ENCODE measurements around the gene SUPT6H. TPM values are rescaled to one million over a fixed set of nuclear protein-coding genes. Genes with fewer than 3 reads are reported as not detected.

Gene SUPT6H
- total and polyA plus RNA-seq, 9 of the 15 experiments (the other 6 are each of a cell fraction or from before 2014, with no cell fraction given) = 1.7 to 77.7 (median 49.2) TPM

GRCh38 chr17:28643983-28644786, 17.8 kb upstream of the SUPT6H start (continued):
- TF ChIP-seq PRPF4 (IDR thresholded peaks at IDR 0.05; ENCODE audit: insufficient read depth, low read depth, low read length, poor library complexity, severe bottlenecking) (no peak), PML (IDR thresholded peaks at IDR 0.05; ENCODE audit: low read length) (no peak; the same call in 1 of the 2 replicates), ZNF239 (CRISPR knock-in tag; IDR thresholded peaks at IDR 0.05) (no peak), SMAD1 (IDR thresholded peaks at IDR 0.05; ENCODE audit: low read depth, low read length, partially characterized antibody) (peak; percentile 57), KDM4B (IDR thresholded peaks at IDR 0.05; ENCODE audit: borderline replicate concordance in 2 of 2, low read depth in 1 of 2) (no peak), PCBP2 (IDR thresholded peaks at IDR 0.05; ENCODE audit: low read depth, low read length, poor library complexity, severe bottlenecking) (no peak), SRSF9 (IDR thresholded peaks at IDR 0.05; ENCODE audit: borderline replicate concordance, low read depth, low read length) (no peak), POU5F1 (IDR thresholded peaks at IDR 0.05; ENCODE audit: borderline replicate concordance, low read depth, low read length, partially characterized antibody) (no peak), EP400 (IDR thresholded peaks at IDR 0.05) (peak; percentile 64), MAZ (CRISPR knock-in tag; conservative IDR thresholded peaks at IDR 0.05 in 1 of 2, IDR thresholded peaks at IDR 0.05 in 1 of 2) (peak; percentile 42 to 43), ELF1 (tag; IDR thresholded peaks at IDR 0.05) (peak; percentile 70), ZNF79 (CRISPR knock-in tag; IDR thresholded peaks at IDR 0.05; ENCODE audit: low read depth) (no peak), CREB3L1 (IDR thresholded peaks at IDR 0.05; ENCODE audit: borderline replicate concordance, low read depth) (peak; percentile 43; the same call in 1 of the 2 replicates), HINFP (tag; conservative IDR thresholded peaks at IDR 0.05; ENCODE audit: low read depth) (no peak), ZNF75A (CRISPR knock-in tag; IDR thresholded peaks at IDR 0.05) (no peak), ZBTB34 (CRISPR knock-in tag; IDR thresholded peaks at IDR 0.05) (no peak), ZNF212 (CRISPR knock-in tag; IDR thresholded peaks at IDR 0.05) (no peak), ZNF780A (CRISPR knock-in tag; IDR thresholded peaks at IDR 0.05) (no peak), GTF2E2 (tag; IDR thresholded peaks at IDR 0.05) (no peak), DLX4 (CRISPR knock-in tag; IDR thresholded peaks at IDR 0.05) (no peak), ZNF277 (CRISPR knock-in tag; IDR thresholded peaks at IDR 0.05; ENCODE audit: borderline replicate concordance) (no peak)

Measured in K562 (cell line).